GM21528 (cell line): Measurements from ENCODE around the gene SPRR5.

Experiments used
- ATAC-seq: cut with Tn5 transposase; IDR thresholded peaks from one replicate; pipeline ENCODE4 v1.9.1; 2021; ENCODE audit warnings: mild to moderate bottlenecking, moderate library complexity; ENCODE audit not compliant: unreplicated experiment, low FRiP score

The SPRR5 gene, protein sequence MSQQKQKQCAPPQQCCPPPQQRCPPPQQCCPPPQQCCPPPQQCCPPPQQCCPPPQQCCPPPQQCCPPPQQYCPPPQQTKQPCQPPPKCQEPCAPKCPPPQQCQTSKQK

DNA sequence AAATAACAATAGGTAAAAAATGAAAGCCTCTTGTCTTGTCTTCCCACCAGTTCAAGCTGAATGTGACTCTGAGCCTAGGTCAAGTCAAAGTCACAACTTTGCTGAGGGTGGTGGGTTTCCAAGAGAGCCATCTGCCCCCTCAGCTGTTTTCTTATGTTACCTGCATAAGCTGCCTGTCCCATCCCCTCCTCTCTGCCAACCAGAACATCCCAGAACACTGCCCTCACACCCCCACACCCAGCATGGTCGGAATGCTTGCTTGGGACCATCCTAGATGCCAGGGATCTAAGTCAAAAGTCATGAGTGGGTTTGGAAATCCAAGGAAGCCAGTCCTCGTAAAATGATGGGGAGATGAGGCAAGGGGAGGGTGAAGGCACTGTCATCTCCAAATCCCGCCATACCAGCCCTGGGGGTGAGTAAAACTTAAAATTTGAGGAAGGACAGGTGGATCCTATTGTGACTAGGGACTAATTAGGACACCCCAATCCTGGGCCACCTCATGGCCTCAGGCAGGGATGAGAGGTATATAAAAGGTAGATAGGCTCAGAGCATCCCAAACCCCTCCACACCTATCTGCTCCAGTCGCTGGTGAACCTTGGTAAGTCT is at the start of gene SPRR5:
Gene SPRR5 (plus strand): TSS at position 556 of the 606 bp plus-strand sequence. CDS start 1,349 bp downstream, outside the sequence.
- ATAC-seq, result no peak

DNA sequence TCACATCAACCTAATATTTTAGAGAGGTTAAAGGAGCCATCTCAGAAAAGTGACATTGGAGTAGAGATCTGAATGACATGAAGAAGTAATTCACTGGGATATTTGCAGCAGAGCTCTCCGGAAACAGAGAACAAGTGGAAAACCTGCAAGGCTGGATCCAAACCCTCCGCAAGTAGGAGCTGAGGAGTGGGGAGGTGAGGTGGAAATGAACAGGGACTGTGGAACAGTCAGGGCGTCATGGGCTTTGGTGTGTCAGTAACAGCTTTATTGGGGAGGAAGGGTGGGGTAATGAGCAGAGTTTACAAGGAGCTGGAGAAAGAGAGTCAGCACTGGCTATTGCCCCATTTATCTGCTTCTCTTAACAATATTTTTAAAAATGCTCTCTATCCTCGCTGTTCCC is 48.0 kb upstream of the SPRR5 start:
- ATAC-seq, result no peak

DNA sequence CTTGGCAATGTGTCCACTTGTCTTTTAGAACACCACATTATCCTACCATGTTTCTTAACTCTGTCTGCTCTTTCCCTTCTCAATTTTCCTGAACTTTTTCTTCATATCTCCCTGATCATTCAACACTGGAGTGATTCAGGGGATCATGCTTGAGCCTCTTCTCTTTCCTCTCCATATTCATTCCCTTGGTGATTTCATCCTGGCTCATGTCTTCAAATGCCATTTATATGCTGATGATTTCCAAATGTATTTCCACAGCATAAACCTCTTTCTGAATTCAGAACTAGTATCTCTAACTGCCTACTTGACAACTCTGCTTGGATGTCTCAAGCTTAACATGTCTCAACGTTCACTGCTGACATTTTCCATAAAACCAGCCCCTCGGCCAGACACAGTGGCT is 47.1 kb upstream of the SPRR5 start:
- ATAC-seq, result no peak

DNA sequence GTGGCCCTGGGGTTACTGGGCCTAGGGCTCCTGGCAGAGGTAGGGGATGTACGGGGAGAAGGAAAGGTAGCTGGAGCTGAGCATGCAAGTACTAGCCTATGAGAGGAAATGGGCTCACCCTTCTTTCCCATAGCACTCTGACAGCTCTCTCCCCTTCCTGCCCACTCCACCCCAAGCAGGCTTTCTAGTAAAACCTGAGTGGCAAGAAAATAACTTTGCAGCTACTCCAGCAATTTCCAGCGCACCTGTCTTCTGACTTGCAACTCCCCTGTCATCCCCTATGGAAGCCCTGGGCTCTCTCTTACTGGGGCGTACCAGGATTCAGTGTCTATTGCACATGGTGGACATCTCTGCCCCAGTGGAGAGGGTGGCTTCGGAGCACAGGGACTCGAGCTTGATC is 45.4 kb upstream of the SPRR5 start:
- no peak for ATAC-seq

DNA sequence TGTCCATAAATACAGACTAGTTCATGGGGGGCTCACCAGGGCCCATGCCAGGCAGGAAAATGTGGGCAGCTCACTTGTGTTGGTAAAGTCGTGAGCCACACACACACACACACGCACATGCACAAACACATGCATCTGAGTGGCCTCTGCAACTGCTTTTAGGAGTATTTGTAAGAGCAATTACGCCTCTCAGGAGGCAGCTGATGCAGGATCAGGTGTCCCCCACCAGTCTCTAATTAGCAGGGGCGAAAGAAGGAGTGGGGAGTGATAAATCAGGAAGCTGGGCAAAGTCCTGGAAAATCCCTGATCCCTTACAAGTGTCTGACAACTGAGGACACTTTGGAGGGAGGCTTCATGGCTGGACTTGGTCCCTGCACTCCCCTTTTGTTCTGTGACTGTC is 44.4 kb upstream of the SPRR5 start:
- no peak for ATAC-seq

DNA sequence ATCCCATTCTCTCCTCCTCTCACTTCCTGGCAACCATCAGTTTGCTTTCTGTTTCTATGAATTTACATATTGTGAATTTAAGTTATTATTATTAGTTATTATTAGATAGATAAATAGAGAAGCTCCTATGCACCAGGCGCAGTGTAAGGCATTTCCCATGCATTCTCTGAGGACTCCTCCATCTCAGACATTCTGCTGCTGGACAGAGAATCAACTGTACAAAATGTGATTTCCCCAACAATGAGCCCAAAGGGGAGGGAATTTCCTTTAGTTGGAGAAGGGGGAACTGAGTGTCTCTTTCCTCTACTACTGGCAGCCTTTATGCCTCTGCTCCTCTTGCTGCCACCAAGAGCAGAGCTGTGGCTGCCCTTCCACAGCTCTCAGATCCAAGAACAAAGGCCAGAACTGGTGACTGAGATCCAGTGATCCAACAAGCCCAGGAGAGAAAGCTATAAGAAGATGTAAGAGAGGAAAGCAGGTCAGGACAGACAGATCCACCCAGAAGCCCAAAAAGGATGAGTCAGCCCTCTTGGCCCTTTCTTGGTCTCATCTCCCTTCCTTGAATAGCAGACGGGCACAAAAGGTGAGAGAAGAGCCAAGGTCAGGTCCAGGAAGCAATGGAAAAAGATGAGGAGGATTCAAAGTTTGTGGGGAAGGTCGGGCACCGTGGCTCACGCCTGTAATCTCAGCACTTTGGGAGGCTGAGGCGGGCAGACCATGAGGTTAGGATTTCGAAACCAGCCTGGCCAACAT is 42.1 kb upstream of the SPRR5 start:
- no peak for ATAC-seq

DNA sequence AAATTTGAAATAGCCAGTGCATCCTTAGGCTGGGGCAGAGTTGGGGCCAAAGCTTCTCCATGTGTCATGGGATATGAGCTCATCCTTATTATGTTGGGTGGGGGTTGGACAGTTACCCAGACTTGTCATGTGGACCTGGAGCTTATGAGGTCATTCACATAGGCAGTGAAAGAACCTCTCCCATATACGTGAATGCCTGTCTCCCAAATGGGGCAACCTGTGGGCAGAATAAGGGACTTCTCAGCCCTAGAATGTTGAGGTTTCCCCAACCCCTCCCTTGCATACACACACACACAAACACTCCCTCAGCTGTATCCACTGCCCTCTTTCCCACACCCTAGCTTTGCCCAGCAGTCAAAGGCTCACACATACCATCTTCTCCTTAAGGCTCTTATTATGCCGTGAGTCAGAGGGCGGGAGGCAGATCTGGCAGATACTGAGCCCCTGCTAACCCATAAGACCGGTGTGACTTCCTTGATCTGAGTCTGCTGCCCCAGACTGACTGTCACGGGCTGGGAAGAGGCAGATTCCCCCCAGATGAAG is 40.9 kb upstream of the SPRR5 start:
- no peak for ATAC-seq

DNA sequence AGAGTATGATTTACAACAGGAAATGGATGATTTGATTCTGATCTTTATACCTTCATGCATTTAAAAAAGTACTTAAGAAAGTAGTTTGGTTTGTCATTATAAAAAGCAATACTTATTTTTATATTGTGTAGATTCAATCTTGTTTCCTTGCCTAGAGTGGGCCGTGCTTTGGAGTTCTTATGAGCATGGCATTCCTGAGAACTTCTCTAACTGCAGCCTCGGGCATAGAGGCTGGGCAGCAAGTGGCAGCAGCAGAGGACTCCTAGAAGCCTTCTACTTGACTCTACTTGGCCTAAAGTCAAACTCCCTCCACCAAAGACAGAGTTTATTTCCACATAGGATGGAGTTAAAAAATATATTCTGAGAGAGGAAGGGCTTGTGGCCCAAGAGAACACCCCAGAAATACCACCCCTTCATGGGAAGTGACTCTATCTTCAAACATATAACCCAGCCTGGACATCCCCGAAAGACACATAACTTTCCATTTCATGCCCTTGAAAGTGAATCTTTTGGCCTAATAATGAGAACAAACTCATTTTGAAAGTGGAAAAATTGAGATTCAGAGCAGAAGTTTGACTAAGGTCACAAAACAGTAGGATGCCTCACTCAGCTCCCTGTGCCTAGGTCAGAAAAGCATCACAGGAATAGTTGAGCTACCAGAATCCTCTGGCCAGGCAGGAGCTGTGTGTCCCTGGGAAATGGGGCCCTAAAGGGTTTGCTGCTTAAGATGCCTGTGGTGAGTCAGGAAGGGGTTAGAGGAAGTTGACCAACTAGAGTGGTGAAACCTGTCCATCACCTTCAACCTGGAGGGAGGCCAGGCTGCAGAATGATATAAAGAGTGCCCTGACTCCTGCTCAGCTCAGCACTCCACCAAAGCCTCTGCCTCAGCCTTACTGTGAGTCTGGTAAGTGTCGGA is 39.1 kb upstream of the SPRR5 start, which contains the start of gene IVL:
Gene IVL (plus strand): TSS at position 861 of the 916 bp plus-strand sequence. CDS start 1,252 bp downstream, outside the sequence.
- no peak for ATAC-seq

DNA sequence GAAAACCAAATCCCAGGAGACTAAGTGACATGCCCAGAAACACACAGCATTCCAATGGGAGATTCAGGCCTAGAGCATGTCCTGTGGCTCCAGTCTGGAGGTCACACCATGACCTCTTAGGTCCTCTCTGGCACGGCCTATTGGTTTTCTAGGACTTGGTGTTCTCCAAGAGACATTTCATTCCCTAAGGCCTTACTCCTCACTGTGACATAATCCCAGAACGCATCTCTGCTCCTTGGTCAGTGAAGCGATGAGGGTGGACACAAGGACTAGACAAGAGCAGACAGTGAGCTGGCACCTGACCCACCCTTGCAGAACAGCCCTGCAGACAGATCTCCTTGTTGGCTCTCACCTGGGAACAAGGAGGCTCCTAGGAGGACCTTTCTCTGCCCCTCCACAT is 37.8 kb upstream of the SPRR5 start:
- ATAC-seq, result no peak

DNA sequence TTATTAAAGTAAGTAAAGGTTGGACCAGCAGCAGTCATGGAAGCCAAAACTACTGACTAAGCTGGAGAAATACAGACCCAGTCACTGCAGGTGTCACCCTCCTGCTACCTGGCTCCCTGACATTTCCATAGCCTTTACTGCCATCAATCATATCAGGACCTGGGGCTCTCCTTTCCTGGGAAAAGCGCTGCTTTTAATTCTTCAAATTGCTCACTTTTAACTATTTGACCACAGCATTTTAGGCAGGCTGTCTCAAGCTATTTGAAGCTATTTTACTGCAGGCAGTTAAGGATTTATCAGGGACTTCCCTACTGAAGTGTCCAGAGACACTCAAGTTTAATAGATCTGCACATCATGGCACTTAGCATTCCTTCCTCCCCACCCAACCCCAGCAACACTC is 34.5 kb upstream of the SPRR5 start:
- ATAC-seq, result no peak

DNA sequence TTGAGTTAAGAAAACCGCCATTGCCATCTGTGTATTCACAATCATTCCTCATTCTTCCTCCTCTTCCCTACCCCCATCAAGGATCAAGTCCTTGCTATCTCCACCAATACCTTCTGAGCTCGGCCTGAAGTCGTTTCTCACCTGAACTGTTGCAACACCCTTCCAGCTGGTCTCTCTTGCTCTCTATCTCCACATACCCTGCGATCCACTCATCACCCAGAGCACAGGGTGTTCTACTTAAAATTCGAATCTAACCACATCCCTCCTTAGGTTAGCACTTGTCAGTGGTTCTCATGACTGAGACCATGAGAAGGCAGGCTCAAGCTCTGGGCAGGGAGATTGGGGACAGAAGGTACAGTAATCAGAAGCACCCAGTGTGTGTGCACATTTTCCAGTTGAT is 34.1 kb upstream of the SPRR5 start:
- ATAC-seq, result no peak

DNA sequence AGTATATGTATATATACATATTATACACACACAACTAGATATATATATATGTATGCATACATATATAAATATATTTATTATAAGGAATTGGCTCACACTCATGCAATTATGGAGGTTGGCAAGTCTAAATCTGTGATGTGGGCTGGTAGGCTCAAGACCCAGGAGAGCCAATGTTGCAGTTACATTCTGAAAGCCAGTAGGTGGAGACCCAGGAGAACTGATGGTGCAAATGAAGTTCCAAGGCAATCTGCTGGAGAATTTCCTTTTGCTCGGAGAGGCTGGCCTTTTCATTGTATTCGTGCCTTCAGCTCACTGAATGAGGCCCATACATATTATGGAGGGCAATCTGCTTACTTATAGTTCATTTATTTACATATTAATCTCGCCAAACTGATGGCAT is 29.2 kb upstream of the SPRR5 start:
- ATAC-seq, result no peak

DNA sequence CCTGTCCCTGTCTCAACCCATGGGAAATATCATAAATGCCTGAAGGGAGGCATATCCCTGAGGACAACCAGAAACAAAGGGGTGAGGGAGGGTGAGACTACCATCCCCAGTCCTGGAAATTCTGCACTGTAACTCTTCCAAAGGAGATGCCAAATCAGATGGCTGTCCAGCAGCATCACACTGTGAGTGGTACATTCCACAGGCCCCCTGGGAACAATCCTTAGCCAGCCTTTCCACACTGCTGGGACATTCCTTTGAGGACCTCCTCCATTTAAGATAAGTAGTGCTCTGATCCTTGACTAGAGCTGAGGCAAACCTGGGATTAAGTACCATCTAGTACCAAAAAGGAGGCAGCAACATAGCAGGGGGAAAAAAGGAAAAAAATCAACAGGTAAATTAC is 27.9 kb upstream of the SPRR5 start:
- ATAC-seq, result no peak

DNA sequence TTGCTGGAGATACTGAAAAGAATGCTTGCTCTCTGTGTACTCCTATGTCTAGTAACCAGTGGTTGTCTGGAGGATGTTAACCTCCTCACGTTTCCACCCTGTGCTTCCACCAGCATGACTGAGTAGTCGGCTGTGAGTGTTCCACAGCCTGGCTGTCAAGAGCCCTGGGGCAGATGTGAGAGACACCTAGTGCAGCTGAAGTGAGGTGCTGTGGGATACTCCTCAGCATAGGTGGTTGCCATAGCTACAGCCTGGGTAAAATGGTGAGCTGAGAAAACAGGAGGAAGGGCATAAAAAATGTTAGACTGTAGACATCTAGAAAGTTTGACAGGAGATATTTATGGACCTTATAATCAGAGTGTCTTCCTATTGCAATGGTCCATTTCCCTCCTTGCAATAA is 22.8 kb upstream of the SPRR5 start:
- ATAC-seq, result no peak

DNA sequence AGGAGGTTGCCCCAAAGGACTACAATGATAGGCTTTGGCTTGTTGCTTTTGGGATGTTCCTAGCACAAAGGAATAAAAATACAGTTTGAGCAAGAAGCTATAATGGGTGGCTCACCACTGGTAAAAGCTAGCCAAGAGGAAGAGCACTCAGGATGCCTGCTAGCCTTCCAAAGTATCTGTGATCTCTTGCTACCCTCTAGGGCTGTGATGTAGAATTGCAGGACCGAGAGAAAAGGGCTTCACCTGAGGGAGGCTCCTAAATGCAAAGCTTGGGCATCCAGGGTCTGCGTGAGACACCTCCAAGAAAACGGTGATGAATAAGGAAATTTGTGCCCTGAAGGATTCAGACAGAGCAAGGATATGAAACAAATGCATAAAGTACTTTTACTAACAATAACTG is 20.9 kb upstream of the SPRR5 start:
- ATAC-seq, result no peak

DNA sequence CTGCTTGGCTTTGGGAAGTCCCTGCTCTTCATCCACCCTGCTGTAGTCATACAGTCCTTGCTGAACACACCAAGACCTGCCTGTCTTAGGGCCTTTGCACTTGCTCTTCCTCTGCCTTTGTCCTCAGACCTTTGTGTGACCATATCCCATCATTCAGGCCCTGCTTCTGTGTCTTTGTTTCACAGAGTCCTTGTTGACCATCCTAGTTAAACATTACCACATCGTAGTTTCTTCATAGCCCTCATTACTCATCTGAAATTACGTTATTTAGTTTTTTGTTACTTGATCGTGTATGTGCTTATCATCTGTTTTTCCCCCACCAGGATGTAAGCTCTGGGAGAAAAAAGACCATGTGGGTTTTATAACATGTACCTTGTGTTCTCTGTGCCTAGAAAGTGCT is 18.3 kb upstream of the SPRR5 start:
- no peak for ATAC-seq

DNA sequence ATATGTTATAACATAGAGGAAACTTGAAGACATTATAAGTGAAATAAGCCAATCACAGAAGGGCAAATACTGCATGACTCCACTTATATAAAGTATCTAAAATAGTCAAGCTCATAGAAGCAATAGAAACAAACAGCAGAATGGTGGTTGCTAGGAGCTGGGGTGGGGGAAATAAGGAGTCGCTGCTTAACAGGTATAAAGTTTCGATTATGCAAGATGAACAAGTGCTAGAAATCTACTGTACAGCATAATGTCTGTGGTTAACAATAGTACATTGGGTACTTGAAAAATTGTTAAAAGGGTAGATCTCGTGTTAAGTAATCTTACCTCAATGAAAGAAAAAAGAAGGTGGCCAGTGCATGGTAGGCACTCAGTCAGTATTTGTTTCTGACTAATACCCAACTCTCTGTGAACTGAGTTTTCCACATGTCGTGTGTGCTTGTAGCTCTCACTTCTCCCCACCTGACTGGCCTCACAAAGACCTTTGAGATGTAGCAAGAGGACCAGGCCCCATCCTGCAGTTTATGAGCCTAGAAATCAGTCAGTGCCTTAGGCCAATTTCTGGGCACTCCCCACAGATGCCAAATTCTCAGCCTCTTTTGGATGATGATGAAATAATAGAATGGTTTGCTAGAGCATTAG is 14.7 kb upstream of the SPRR5 start:
- ATAC-seq, result no peak

DNA sequence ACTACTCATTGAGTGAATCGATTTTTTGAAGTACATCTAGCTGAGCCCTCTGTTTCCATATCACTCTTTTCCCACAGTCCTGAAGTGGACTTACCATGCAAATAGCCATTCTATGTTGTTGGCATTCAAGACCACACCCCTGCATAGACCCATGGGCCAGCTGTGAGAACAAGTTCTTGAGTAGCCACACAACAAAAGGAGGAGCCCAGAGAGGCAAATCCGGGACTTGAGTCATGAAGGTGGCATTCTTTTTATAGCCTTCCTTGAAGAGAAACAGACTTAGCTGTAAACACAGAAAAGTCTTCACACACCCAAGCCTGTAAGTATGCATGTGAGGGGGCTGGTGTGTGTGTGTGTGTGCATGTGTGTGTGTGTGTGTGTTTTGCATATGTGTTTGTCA is 13.8 kb upstream of the SPRR5 start:
- ATAC-seq, result no peak

DNA sequence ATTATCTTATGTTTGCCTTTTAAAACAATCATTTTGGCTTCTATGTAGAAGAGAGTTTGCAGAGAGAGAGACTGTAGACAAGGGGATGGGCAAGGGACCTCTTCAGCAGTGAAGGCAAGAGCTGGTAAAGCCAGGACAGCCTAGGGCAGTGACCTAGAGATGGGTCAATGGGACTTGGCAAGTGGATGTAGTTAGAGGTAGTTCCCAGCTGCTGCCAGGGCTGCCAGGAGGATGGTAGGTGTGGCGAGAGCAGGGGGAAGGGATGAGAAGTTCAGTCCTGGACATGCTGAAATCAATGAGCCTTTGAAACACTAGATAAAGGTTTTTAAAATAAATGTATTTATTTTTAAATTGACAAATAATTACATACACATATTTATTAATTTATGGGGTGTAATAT is 6.4 kb upstream of the SPRR5 start:
- ATAC-seq, result no peak

DNA sequence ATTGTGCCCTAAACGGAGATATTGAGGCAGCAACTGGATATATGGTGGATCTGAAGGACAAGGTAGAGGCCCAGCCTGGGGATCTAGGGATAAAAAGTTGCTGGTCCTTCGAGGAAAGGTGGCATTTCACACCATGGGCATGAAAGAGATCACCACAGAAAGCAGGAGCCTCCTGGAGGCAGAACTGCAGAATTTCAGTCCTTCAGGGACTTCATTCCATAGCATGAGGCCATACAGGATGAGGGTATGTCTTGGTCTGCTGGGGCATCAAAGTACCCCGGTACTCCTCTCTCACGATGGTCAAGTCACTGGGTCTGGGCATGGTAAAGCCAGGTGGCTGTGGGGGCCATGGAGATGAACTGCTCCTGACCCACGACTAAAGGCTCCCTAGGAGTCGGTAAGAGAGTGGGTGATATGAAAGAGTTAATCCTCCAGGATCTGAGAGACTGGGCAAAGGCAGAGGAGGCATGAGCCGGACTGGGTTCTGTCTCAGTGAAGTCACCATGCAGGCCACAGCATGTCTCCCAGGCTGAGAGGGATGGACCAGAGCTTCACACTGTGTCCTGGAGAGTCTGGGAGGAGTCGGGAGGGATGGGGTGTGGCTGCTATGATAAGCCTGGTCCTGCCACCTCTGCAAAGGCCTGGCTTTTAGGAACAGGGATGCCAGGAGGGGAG is 5.8 kb upstream of the SPRR5 start:
- ATAC-seq, result no peak
